ENCODE measurements around the gene ZBTB6.

Gene ZBTB6, protein sequence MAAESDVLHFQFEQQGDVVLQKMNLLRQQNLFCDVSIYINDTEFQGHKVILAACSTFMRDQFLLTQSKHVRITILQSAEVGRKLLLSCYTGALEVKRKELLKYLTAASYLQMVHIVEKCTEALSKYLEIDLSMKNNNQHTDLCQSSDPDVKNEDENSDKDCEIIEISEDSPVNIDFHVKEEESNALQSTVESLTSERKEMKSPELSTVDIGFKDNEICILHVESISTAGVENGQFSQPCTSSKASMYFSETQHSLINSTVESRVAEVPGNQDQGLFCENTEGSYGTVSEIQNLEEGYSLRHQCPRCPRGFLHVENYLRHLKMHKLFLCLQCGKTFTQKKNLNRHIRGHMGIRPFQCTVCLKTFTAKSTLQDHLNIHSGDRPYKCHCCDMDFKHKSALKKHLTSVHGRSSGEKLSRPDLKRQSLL

DNA sequence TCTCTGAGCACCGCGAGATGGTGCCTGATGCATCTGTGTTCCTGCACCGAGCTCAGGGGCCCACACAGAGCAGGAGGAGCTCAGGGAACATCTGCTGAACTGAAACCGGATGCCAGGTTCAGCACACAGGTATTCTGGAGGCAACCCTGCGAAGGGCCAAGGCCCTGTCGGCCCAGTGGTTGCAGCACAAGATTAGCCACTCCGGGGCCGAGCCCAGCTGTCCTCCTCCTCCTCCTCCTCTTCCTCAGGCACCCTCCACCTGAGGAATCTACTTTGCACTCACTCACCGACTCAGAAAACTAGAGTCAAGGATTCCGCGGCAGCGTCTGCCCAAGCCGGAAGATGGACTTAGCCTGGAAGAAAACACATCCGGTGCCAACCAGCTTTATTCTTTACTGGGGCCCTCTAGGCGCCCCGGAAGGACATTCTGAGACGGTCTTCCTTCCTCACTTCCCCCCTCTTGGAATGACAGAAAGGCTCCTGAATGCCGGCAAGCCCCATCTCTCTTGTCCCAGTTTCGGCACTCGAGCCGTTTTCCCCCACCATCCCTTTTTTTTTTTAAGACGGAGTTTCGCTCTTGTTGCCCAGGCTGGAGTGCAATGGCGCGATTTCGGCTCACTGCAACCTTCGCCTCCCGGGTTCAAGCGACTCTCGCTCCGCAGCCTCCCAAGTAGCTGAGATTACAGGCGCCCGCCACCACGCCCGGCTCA is at the start of gene ZBTB6:
TSS of gene ZBTB6 (minus strand) at position 360 of the 710 bp plus-strand sequence. CDS start 1,251 bp downstream, outside the sequence.
- DNase-seq, result peak; percentile 94

DNA sequence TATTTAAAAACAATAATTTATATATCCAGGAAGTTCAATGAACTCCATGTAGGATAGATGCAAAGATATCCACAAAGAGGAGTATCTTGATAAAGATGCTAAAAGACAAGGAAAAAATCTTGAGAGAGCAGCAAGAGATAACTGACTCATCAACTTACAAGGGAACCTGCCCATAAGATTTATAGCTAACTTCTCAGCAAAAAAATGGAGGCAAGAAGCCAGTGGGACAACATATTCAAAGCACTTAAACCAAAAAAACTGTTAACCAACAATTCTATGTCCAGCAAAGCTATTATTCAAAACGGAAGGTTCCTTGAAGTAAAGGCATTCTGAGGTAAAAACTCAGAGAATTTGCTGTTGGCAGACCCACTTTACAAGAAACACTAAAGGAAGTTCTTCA is 48.0 kb upstream of the ZBTB6 start:
- no peak for DNase-seq

DNA sequence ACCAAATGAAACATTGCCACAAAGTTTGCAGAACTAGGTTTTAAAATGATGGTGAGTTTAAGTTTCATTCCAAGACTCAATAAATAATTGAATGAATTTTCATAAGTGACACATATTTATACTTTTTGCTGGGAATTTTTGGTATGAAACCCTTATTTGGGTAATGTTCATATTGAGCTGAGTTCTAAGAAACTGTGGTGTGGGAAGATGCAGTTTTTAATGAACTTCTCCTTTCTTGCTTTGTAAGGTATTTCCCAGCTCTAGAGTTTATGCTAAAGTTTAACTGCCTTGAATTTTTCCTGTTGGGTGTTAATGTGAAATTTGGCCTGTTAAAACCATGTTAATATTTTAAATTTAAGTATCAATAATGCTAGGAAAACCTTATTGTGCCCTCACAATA is 42.8 kb upstream of the ZBTB6 start:
- DNase-seq, result no peak

DNA sequence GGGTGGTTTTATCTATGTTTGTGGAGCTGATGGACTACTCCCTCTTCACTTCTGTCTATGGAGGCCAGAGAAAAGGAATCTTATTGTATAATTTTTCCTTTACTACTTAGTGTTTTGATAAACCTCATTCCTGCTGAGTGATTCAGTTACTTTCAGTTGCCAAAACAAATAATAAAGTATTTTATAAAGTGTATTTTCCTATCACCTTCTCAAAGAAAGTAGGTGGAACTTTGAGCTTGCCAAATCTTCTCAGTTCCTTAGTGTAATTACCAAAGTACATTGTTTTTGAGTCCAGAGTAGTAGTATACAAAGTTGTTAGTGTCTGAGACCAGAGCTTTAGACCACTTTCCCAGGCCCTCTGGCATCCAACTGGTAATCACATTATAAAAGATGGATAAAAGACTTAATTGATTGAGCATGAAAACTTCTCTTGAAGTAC is 41.1 kb upstream of the ZBTB6 start:
- no peak for DNase-seq

DNA sequence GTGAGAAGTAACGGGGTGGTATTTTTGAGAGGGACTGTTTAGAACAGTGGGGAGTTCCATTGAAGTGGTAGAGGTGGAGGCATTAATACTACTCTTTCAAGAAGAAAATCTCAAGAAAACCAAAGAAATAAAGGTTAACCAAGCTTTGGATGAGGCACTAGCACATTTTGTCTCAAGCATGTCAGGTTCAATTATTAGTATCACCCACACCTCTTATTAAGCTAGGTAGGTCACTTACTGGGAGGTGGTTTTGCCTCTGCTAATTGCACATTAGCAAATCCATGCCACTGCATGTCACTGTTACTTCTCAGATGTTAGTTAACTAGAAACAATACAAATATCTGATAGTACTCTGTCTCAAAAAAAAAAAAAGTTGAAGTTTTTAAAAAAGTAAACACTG is 37.9 kb upstream of the ZBTB6 start:
- DNase-seq, result no peak

DNA sequence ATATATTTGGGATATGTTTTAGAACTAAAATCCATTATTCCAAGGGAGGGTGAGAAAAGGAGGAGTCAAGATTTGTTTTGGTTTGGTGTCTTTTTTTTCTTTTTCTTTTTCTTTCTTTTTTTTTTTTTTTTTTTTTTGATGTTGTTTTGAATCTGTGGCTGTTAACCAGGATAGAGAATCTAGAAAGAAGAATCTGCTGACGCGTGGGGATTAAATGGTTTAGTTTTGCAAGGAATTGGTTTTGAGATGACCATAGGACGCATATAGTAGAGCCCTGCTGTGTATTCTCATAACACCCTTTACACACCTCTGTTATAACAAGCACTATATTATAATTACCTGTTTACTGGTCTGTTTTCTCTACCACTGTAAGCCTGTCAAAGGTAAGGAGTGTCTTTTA is 37.1 kb upstream of the ZBTB6 start:
- no peak for DNase-seq

DNA sequence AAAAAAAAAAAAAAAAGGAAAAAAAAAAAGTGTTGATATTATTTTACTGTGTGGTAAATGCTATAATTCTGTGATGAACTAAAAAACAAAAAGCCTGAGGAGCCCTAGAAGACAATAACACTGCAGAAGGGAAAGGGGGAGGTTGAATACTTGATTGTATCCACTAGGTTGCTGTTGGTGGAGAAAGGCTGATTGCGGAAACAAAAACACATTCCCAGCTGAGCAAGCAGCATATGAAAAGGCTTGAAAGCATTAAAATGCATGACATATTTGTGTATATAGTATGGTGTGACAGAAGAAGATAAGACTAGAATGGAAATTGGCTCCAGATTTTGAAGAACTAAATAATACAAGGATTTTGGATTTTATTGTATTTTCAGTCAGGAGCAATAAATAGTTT is 36.6 kb upstream of the ZBTB6 start:
- no peak for DNase-seq

DNA sequence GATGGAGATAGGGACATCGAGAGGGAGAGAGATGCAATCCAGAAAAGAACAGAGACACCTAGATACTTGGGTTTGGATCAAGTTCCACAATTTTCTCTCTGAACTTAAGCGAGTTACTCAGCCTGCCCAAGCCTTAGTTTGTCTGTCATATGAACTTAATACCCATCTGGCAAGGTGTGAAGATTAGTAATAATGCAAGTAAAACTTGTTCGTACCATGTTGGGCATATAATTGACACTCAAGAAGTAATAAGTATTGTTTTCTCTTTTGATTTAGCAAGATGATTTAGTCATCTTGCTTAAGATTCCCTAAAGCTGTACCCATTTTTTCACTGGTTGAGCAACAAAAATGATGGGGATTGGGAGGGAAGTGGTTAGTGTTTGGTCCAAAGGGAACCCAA is 35.2 kb upstream of the ZBTB6 start:
- DNase-seq, result no peak

DNA sequence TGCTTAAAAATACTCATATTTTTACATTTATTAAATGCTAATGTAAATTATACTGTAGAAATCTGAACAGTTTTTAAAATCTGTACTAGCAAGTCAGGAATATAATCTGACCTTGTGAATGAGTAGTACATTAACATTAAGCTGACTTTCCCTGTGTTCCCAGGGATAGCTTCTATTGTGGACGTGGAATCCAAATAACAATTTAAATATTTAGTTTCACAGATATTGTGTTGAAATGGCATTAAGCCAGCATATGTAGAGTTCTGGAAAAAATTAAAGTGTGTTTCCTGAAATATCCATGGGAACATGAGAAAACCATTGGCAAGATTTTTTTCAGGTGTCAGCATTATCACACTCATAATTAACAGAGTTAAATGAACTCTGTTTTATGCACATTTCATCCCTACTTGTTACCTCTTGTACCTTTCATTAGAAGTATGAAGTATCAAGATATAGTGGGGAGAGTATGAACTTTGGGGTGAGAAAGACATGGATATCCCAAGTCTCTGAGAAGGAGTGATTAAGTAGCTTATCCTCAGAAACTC is 33.4 kb upstream of the ZBTB6 start:
- DNase-seq, result no peak

DNA sequence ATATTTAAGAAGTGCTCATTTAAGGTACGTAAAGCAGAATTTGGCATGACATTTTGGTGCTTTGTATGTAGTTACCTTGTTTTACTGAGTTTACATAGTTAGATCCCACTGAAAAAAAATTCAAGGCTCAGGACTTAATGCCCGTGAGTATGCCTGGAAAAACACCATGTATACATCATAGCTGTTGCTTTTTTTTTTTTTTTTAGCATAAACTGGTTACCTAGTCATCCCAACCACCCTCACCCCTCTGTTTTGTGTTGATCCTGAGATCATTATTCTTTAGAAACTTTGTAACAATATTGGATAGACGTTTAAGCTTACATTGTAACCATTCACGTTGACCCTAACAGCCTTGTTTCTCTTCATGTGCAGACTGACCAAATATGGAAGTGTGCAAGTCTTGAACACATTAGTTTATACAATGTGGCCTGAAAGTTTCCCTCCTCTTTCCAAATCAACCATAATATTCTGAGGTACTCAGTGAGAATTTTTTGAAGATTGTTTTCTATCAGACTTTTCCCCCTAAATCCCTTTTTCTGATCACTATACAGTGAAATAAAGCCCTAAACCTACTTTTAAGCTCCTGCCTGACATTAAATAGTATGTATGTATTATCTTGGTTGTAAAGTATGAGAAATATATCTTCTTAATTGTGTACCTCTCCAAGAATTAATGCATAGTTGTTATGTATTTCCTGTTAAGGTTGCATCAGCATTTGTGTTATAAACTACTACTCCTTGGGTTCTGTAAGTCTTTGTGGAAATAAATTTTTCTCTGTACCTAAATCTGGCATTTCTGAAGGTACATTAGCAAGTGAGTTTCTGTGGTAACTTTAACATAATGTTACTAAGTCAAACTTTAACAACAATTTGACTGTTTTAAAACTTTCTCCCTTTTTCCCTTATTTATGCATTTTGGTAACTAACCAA is 32.1 kb upstream of the ZBTB6 start:
- no peak for DNase-seq

DNA sequence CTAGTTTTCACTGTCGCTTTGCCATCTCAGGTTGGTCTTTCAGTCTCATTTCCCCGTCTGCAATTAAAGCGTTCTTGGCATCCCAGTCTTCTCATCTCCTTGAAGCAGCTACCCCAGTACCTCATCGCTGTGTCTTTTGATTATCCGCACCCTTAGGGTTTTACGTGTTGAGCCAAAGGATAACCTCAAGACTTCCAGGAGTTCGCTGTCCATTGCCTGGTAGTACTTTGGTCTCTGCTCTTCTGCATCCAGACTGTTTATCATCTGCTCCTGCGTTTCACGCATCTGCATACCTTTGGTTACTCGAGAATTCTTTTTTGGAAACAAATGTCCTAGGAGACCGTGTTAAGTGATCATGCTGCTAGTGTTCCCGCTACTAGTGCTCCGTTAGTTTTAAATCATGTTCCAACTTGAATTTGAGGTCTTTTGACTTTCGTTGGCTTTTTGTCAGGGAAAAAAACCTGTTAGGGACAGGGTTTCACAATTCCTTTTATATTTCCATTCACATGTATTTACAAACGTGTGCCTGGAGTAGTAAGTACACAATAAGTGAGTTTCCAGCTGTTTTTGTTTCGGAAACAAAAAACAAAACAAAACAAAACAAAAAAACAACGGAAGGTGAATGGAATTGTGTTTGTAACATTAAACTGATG is 28.6 kb upstream of the ZBTB6 start:
- DNase-seq, result peak; percentile 50

DNA sequence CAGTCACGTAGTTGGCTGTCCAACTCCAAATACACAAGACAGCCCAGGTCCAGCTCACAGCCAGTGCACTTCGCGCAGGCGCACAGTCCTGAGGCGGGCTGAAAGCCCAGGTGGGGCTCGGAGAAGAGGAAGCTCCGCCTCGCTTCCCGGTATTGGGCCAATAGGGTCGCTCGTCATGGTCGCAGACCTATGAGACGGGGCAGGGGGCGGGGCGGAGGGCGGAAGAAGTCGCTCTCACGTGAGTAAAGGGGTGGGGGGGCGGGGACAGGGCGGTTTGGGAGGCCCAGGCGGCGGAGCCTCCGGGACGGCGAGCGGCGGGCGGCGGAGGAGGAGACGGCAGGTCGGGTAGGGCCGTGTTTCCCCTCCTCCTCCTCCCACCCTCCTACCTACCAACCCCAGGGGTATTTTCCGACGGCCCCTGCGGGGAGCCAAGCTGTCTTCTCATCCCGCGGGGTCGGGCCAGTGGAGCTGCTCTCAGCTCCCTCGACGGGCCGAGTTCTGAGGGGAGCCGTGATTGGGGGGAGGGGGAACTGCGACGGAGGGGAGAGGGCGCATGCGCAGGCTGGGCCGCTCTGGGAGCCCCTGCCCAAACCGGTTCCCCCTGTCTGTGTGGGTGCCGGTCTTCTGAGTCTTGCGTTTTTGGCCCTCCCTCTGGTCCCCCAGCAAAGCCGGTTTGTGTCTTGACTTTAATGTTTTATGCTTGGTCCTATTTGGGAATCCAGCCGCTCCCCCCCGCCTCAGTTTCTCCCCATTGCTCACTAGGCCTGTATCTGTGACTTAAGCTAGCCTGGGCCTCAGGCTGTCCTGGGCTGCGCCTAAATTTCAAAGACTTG is 27.8 kb upstream of the ZBTB6 start, which contains the start of gene RABGAP1:
TSS of gene RABGAP1 (plus strand) at position 272 of the 833 bp plus-strand sequence. CDS start 16,040 bp downstream, outside the sequence.
- DNase-seq, result peak; percentile 100

DNA sequence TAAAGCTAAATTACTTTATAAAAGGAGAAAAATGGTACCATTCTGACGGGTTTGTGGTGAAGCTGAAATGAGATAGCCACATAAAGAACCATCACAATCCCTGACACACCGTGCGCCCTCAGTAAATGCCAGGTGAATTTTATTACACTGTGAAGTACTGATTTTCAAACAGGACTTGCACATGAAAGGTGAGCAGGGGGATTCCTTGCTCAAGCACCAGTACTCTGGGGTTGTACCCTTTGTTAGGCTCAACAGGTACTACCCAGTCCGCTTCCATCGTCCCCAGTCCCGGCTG is 27.3 kb upstream of the ZBTB6 start:
- DNase-seq, result no peak

DNA sequence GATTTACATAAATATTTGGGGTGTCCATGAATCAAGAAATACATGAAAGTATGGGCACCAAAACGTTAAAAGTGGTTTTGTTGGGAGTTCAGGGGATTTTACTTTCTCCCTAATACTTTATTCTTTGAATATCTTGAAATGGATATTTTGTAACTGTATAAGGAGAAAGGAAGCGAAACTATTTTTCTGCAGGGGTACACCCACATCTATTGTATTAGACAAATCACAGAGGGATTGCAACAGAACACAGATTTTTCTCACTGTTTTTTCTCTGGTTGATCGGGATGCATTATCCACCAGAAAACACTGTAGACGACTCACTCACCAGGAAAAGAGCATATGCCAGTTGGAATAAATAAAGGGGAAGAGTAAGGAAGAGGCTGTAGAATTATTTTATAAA is 26.5 kb upstream of the ZBTB6 start:
- no peak for DNase-seq

DNA sequence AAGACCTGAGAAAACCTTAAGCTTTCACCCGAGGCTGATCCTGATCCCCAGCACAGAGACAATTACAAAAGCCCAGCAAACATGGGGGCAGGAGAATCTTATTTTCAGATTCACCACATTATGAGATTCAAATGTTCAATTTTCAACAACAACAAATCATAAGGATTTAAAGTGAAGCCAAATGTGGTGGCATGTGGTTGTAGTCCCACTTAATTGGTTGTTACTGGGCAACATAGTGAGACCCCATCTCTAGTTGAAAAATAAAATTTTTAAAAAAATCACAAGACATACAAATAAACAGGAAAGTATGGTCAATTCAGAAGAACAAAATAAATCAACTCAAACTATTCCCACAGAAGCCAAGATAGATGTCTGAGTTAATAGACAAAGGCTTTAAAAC is 23.8 kb upstream of the ZBTB6 start:
- DNase-seq, result no peak

DNA sequence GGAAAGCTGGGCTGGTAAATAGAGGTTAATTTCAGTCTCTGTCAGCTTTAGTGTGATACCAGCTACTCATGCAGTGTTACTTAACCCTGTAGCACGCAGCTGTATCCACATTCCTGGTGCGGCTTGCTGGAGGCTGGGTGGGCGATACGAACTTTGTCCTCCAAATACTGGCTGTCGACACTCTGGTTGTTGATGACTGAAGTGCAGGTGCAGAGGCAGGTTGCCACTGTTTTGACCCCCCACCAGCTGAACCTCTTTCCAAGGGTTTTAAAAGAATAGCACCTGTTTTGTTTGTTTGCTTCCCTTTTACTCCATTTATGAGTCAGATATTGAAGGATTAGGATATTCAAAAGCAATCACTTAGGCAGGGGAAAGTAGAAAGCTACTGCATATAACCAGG is 23.3 kb upstream of the ZBTB6 start:
- DNase-seq, result no peak

DNA sequence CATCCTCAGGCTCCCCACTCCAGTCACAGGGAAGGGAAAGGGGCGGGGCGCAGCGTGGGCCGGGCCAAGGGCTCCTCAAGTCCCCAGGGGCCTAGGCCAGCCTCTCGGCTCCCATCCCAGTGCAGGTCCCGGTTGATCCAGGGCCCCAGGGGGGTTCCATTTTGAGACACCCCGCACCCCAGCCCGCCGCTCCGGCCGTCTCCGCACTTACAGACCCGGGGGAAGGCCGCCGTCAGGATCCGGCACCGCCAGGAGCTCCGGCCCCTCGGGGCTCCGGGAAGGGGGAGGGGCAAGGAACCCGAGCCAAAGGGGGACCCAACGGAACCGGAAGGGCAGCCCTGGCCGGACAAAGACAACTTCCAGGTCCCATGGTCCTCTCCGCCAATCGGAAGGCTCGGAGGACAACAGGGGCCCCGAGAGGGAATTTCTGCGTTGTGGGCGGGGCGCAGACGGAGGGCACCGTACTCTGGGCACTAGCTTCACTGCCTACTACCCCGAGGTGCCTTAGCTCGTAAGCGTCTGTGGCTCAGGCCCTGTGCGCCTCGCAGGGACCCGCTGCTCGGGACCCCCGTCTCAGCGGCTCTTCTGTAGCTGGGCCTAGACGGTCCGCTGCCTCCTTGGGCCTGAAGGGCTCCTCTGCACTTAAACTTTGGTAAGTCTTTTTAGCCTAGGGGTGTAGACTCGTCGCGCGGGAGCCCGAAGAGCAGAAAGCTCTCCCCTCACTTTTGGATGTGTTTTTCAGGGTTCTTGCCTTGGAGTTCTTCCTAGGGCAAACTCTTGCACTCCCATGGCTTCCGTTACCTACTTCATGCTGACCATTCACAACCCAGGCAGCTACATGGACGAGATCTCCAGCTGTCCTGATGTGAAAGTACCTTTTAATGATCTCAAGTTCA is 18.4 kb upstream of the ZBTB6 start, which contains the start of gene ZBTB26:
TSS of gene ZBTB26 (minus strand) at position 287 of the 896 bp plus-strand sequence. CDS start 11,578 bp downstream, outside the sequence.
- DNase-seq, result peak; percentile 99

DNA sequence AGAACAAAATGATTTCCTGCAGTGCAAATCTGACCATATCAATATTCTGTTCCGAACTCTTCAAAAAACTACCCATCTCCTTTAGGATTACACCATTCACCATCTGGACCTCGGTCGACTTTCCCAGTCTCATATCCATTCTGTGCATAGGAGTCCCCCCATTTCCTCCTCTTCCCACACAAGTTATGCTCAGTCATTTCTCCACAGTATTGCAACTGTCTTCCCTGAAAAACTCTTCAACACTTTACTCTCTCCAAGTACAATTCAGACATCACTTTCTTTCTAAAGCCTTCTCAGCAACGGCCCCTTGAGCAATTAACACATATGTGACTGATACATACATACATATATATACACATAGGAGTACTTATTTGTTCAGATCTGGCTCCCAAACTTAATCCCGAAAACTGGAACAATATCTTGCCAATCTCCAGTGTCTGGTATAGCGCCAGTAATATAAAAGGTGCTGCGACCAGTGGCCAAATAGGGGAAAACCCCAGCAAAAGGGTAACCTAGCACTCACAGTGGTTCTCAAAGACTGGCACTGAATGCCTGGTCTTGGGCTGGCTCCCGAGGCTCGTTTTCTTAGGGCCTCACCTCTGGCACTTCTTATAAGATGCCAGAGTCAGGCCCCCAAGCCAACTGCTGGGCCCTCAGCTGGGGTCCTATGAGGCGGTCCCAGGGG is 17.6 kb upstream of the ZBTB6 start:
- no peak for DNase-seq

DNA sequence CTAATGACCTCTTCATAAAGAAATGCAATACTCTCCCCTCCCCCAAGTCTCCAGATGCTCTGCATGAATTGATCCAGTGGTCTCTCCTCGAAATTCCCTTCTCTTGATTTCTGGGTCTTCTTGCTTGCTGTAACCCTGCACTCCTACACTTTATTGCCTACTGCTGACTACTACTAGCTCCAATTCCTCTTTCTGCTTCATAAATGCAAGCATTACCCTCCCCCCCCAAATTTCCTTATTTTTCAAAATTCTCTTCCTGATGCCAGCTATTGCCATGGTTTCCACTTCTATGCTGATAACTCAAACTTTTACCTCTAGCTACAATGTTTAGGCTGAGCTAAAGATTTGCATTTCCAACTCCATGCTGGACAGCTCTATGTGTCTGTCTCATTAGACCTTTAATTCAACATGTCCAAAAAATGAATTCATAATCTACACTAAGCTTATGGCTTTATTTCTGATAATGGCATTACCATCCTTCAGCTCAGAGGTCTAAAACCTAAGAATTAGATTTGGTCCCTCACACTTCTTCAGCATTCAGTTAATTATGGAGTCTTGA is 16.8 kb upstream of the ZBTB6 start:
- no peak for DNase-seq
